Ovary (tissue), 3 donors: ENCODE results near the gene ECD.

Experiments
- POLR2A ChIP-seq: fragments of 450-650 bp; IDR thresholded peaks from one replicate; pipeline ENCODE4 v1.6.1; 2017; ENCODE audit warnings: antibody characterized with exemption, mild to moderate bottlenecking, moderate library complexity
- TF ChIP-seq, protein P1 (sequence below), 3 donors: fragments of 450-650 bp in 2 of 3; fragments of 200-600 bp in 1 of 3; IDR thresholded peaks; one replicate each; pipeline versions ENCODE4 v1.5.1 to v1.8.0; 2016 to 2022; ENCODE audit warnings: antibody characterized with exemption in 3 of 3, mild to moderate bottlenecking in 1 of 3
- donor health status: DM: no; HTN: no; CAD: no.

DNA sequence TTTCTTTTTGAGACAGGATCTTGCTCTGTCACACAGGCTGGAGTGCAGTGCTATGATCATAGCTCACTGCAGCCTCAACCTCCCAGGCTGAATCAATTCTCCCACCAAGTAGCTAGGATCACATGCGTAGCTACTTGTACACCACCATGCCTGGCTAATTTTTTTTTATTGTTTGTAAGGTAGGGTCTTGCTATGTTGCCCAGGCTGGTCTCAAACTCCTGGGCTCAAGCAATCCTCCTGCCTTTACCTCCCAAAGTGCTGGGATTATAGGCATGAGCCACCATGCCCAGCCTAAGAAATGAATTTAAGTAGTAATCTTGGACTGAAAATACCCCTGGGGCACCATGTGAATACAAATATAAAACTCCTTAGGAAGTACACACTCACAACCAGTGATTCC, 51.8 kb downstream of the ECD start:
- TF ChIP-seq, protein P1, sequence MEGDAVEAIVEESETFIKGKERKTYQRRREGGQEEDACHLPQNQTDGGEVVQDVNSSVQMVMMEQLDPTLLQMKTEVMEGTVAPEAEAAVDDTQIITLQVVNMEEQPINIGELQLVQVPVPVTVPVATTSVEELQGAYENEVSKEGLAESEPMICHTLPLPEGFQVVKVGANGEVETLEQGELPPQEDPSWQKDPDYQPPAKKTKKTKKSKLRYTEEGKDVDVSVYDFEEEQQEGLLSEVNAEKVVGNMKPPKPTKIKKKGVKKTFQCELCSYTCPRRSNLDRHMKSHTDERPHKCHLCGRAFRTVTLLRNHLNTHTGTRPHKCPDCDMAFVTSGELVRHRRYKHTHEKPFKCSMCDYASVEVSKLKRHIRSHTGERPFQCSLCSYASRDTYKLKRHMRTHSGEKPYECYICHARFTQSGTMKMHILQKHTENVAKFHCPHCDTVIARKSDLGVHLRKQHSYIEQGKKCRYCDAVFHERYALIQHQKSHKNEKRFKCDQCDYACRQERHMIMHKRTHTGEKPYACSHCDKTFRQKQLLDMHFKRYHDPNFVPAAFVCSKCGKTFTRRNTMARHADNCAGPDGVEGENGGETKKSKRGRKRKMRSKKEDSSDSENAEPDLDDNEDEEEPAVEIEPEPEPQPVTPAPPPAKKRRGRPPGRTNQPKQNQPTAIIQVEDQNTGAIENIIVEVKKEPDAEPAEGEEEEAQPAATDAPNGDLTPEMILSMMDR (IDR thresholded peaks at IDR 0.05), result no peak
- no peak for TF ChIP-seq POLR2A
